NT2/D1 (cell line): ENCODE data around the gene POLD1.

Experiments
- SUZ12 ChIP-seq: IDR thresholded peaks from 2 replicates; pipeline ENCODE4 v1.6.1; 2011; ENCODE audit not compliant: insufficient read length, insufficient read depth; ENCODE audit errors: extremely low read depth
- ZNF274 ChIP-seq: IDR thresholded peaks from 2 replicates; pipeline ENCODE4 v1.6.1; 2011; ENCODE audit warnings: mild to moderate bottlenecking, low read depth, low read length

GRCh38 chr19:50414864-50415660 is 30.9 kb downstream of the POLD1 start:
- TF ChIP-seq ZNF274 (no peak), SUZ12 (no peak)
